ENCODE measurements around the gene EYS.

The EYS gene

DNA sequence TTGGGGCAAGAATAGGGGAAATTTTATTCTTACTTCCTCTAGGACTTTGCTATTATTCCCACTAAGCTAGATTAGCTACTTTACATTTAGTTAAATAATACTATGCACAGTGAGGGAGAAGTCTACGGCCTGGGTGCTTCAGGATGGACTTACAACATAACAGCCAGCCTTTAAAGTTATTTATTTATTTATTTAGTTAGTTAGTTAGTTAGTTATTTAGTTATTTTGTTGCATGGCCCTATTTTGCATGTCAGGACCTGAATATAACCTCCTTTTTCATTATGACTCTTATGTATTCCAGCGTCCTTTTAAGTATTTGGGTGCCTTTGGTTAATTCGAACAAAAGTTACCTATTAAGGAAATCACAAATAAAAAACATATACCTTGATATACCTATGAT, 238.7 kb downstream of the EYS start:
- H2BK12ac ChIP-seq (ENCODE audit: low read length in 2 of 2): no peak overlapping the region
- no peak overlapping the region for H3K4me3 ChIP-seq (ENCODE audit: insufficient read depth in 1 of 2, low read depth in 1 of 2, low read length in 2 of 2)
- H4K91ac ChIP-seq (ENCODE audit: low read length): no peak overlapping the region
- H3K27ac ChIP-seq (ENCODE audit: low read length, poor library complexity, severe bottlenecking): no peak overlapping the region
- H3K18ac ChIP-seq (ENCODE audit: low read depth in 1 of 2, low read length in 2 of 2): no peak overlapping the region
- H2AK5ac ChIP-seq (ENCODE audit: low read length, severe bottlenecking): no peak overlapping the region
- no peaks in the 10 kb centered on the region for H3K79me1 ChIP-seq (replicated peaks; ENCODE audit: low read length, poor library complexity, severe bottlenecking)
- WGBS: no CpG with 5 or more reads among the region's 3 CpGs
- H4K8ac ChIP-seq (ENCODE audit: low read length): no peak overlapping the region
- no peak overlapping the region for H2BK120ac ChIP-seq (ENCODE audit: low read depth, low read length)
- H3K4ac ChIP-seq (ENCODE audit: low read depth in 1 of 2, low read length in 2 of 2): no peak overlapping the region
- H3K27me3 ChIP-seq (ENCODE audit: control insufficient read depth in 1 of 2, insufficient read depth in 1 of 2, low read length in 2 of 2): no peaks in the 10 kb centered on the region
- H2BK5ac ChIP-seq (ENCODE audit: low read depth, low read length, poor library complexity, severe bottlenecking): no peak overlapping the region
- no peak overlapping the region for H3K23ac ChIP-seq (ENCODE audit: low read length in 2 of 2)
- H3K14ac ChIP-seq (ENCODE audit: low read length in 2 of 2): no peak overlapping the region
- no peaks in the 10 kb centered on the region for H3K4me1 ChIP-seq (ENCODE audit: control insufficient read depth, insufficient read depth, low read depth, low read length)
- no peak overlapping the region for H2BK15ac ChIP-seq (ENCODE audit: low read depth, poor library complexity, severe bottlenecking)
- no peak overlapping the region for H3K9ac ChIP-seq (ENCODE audit: low read length)
- H2AFZ ChIP-seq (ENCODE audit: low read depth, low read length): no peak overlapping the region
- H3K9me3 ChIP-seq (ENCODE audit: control insufficient read depth, low read length): peaks cover 3% of the 10 kb centered on the region
- no peak for DNase-seq
- H3K4me2 ChIP-seq (ENCODE audit: low read length, poor library complexity, severe bottlenecking): no peak overlapping the region
- H3K36me3 ChIP-seq (ENCODE audit: control insufficient read depth in 1 of 2, insufficient read depth in 2 of 2, low read depth in 1 of 2, low read length in 2 of 2): no peaks in the 10 kb centered on the region

DNA sequence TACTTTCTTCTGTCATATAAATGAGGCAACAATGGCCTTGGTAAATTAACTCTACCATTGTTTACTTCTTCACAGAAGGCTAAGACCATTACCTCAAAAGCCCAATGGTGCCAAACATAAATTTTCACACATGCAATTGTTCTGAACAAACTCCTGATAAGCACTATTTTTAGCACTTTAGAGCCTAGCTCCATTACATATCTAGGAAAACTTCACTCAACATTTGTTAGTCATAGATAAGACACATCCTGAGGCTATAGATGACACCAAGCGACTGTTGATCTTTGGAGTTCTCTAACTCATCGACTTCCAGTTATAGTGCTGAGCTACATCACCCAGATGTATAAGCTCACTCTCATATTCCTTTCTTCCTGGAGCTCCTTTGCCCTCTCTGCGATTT, 245.9 kb downstream of the EYS start:
- Histone ChIP-seq H3K27me3 (ENCODE audit: control insufficient read depth in 1 of 2, insufficient read depth in 1 of 2, low read length in 2 of 2) (no peaks in the 10 kb centered on the region), H3K23ac (ENCODE audit: low read length in 2 of 2) (no peak overlapping the region)

GRCh38 chr6:65452333-65452732, 254.7 kb downstream of the EYS start:
- H2BK12ac ChIP-seq (ENCODE audit: low read length in 2 of 2): no peak overlapping the region
- H3K4ac ChIP-seq (ENCODE audit: low read depth in 1 of 2, low read length in 2 of 2): no peak overlapping the region
- no peak overlapping the region for H2AK5ac ChIP-seq (ENCODE audit: low read length, severe bottlenecking)
- no peaks in the 10 kb centered on the region for H3K79me1 ChIP-seq (replicated peaks; ENCODE audit: low read length, poor library complexity, severe bottlenecking)
- no peak overlapping the region for H3K4me2 ChIP-seq (ENCODE audit: low read length, poor library complexity, severe bottlenecking)
- no peak overlapping the region for H2AFZ ChIP-seq (ENCODE audit: low read depth, low read length)
- no peak overlapping the region for H3K9ac ChIP-seq (ENCODE audit: low read length)
- H3K27me3 ChIP-seq (ENCODE audit: control insufficient read depth in 1 of 2, insufficient read depth in 1 of 2, low read length in 2 of 2): no peaks in the 10 kb centered on the region
- no peak overlapping the region for H2BK15ac ChIP-seq (ENCODE audit: low read depth, poor library complexity, severe bottlenecking)
- no peak overlapping the region for H4K91ac ChIP-seq (ENCODE audit: low read length)
- H3K14ac ChIP-seq (ENCODE audit: low read length in 2 of 2): no peak overlapping the region
- H3K27ac ChIP-seq (ENCODE audit: low read length, poor library complexity, severe bottlenecking): no peak overlapping the region
- H2BK5ac ChIP-seq (ENCODE audit: low read depth, low read length, poor library complexity, severe bottlenecking): no peak overlapping the region
- DNase-seq: no peak
- WGBS: no CpG with 5 or more reads among the region's 1 CpG
- no peak overlapping the region for H3K18ac ChIP-seq (ENCODE audit: low read depth in 1 of 2, low read length in 2 of 2)
- H3K9me3 ChIP-seq (ENCODE audit: control insufficient read depth, low read length): no peaks in the 10 kb centered on the region
- no peak overlapping the region for H2BK120ac ChIP-seq (ENCODE audit: low read depth, low read length)
- no peaks in the 10 kb centered on the region for H3K36me3 ChIP-seq (ENCODE audit: control insufficient read depth in 1 of 2, insufficient read depth in 2 of 2, low read depth in 1 of 2, low read length in 2 of 2)
- no peak overlapping the region for H3K23ac ChIP-seq (ENCODE audit: low read length in 2 of 2)
- no peak overlapping the region for H4K8ac ChIP-seq (ENCODE audit: low read length)
- no peak overlapping the region for H3K4me3 ChIP-seq (ENCODE audit: insufficient read depth in 1 of 2, low read depth in 1 of 2, low read length in 2 of 2)
- no peaks in the 10 kb centered on the region for H3K4me1 ChIP-seq (ENCODE audit: control insufficient read depth, insufficient read depth, low read depth, low read length)

More for the DNA sequence above, 245.9 kb downstream of the EYS start:
- Histone ChIP-seq H3K18ac (ENCODE audit: low read depth in 1 of 2, low read length in 2 of 2) (no peak overlapping the region), H4K8ac (ENCODE audit: low read length) (no peak overlapping the region), H3K9ac (ENCODE audit: low read length) (no peak overlapping the region), H2BK12ac (ENCODE audit: low read length in 2 of 2) (no peak overlapping the region), H3K14ac (ENCODE audit: low read length in 2 of 2) (no peak overlapping the region), H2BK120ac (ENCODE audit: low read depth, low read length) (no peak overlapping the region), H2AK5ac (ENCODE audit: low read length, severe bottlenecking) (no peak overlapping the region), H2AFZ (ENCODE audit: low read depth, low read length) (no peak overlapping the region), H2BK15ac (ENCODE audit: low read depth, poor library complexity, severe bottlenecking) (no peak overlapping the region), H2BK5ac (ENCODE audit: low read depth, low read length, poor library complexity, severe bottlenecking) (no peak overlapping the region), H3K79me1 (replicated peaks; ENCODE audit: low read length, poor library complexity, severe bottlenecking) (no peaks in the 10 kb centered on the region), H3K36me3 (ENCODE audit: control insufficient read depth in 1 of 2, insufficient read depth in 2 of 2, low read depth in 1 of 2, low read length in 2 of 2) (no peaks in the 10 kb centered on the region), H3K4me1 (ENCODE audit: control insufficient read depth, insufficient read depth, low read depth, low read length) (no peaks in the 10 kb centered on the region), H3K9me3 (ENCODE audit: control insufficient read depth, low read length) (no peaks in the 10 kb centered on the region), H3K4me2 (ENCODE audit: low read length, poor library complexity, severe bottlenecking) (no peak overlapping the region), H3K4me3 (ENCODE audit: insufficient read depth in 1 of 2, low read depth in 1 of 2, low read length in 2 of 2) (no peak overlapping the region), H4K91ac (ENCODE audit: low read length) (no peak overlapping the region), H3K27ac (ENCODE audit: low read length, poor library complexity, severe bottlenecking) (no peak overlapping the region), H3K4ac (ENCODE audit: low read depth in 1 of 2, low read length in 2 of 2) (no peak overlapping the region)
- no peak for DNase-seq
- WGBS: 82% methylated on average over 3 of the region's 3 CpGs

DNA sequence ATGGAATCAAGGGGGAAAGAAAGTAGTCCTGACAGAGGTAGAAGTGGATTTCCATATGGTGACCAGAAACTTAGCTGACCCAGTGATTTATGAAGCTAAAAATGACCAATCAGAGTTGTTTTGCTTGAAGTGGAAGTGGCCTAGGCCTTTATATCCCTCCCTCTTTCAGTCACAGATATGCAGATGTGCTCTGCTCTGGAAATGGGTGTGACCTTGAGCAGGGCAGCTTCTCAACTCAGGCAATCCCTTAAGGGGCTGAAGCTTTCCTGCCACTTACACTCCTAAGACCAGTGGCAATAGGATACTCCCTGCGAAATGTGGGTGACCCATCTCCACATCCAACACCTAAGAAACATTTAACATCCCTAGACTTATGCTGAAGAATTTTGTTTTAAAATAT, 256.6 kb downstream of the EYS start:
- Histone ChIP-seq H3K4ac (ENCODE audit: low read depth in 1 of 2, low read length in 2 of 2) (no peak overlapping the region), H3K23ac (ENCODE audit: low read length in 2 of 2) (no peak overlapping the region), H3K4me1 (ENCODE audit: control insufficient read depth, insufficient read depth, low read depth, low read length) (no peaks in the 10 kb centered on the region), H3K9ac (ENCODE audit: low read length) (no peak overlapping the region), H3K4me3 (ENCODE audit: insufficient read depth in 1 of 2, low read depth in 1 of 2, low read length in 2 of 2) (no peak overlapping the region), H3K79me1 (replicated peaks; ENCODE audit: low read length, poor library complexity, severe bottlenecking) (no peaks in the 10 kb centered on the region), H2BK120ac (ENCODE audit: low read depth, low read length) (no peak overlapping the region), H2AFZ (ENCODE audit: low read depth, low read length) (no peak overlapping the region), H3K36me3 (ENCODE audit: control insufficient read depth in 1 of 2, insufficient read depth in 2 of 2, low read depth in 1 of 2, low read length in 2 of 2) (no peaks in the 10 kb centered on the region), H4K91ac (ENCODE audit: low read length) (no peak overlapping the region), H3K4me2 (ENCODE audit: low read length, poor library complexity, severe bottlenecking) (no peak overlapping the region), H2BK12ac (ENCODE audit: low read length in 2 of 2) (no peak overlapping the region), H3K27ac (ENCODE audit: low read length, poor library complexity, severe bottlenecking) (no peak overlapping the region), H2BK5ac (ENCODE audit: low read depth, low read length, poor library complexity, severe bottlenecking) (no peak overlapping the region), H3K14ac (ENCODE audit: low read length in 2 of 2) (no peak overlapping the region), H3K27me3 (ENCODE audit: control insufficient read depth in 1 of 2, insufficient read depth in 1 of 2, low read length in 2 of 2) (no peaks in the 10 kb centered on the region), H4K8ac (ENCODE audit: low read length) (no peak overlapping the region), H3K9me3 (ENCODE audit: control insufficient read depth, low read length) (no peaks in the 10 kb centered on the region), H2BK15ac (ENCODE audit: low read depth, poor library complexity, severe bottlenecking) (no peak overlapping the region), H3K18ac (ENCODE audit: low read depth in 1 of 2, low read length in 2 of 2) (peak overlapping the region in 1 of 2 experiments; percentile 24), H2AK5ac (ENCODE audit: low read length, severe bottlenecking) (no peak overlapping the region)
- no CpG with 5 or more reads among the region's 1 CpG for WGBS
- DNase-seq: no peak

Measured in mesenchymal stem cell (in vitro differentiated cells and primary cell).